Neutrophil (primary cell): Measurements from ENCODE around the gene CDC42BPB.

Experiments used
- H3K27ac ChIP-seq: fragments of 200-600 bp; sonication (generic); 2 replicates; pipeline ENCODE4 v1.5.1; 2016; ENCODE audit warnings: mild to moderate bottlenecking, moderate library complexity
- H3K27me3 ChIP-seq: fragments of 200-600 bp; sonication (generic); 2 replicates; pipeline ENCODE4 v1.6.0; 2016; ENCODE audit warnings: mild to moderate bottlenecking
- H3K36me3 ChIP-seq: fragments of 200-600 bp; sonication (generic); 2 replicates; pipeline ENCODE4 v1.5.1; 2017
- H3K4me1 ChIP-seq, 2 experiments: fragments of 200-600 bp in 1 of 2; sonication (generic) in 1 of 2; 1 replicate in 1 of 2; 2 replicates in 1 of 2; pipeline versions ENCODE4 v1.5.1 to v1.6.1; 2013 to 2016; ENCODE audit warnings: low read depth in 1 of 2, low read length in 1 of 2, mild to moderate bottlenecking in 1 of 2, moderate library complexity in 1 of 2; ENCODE audit not compliant: control insufficient read depth in 1 of 2, insufficient read depth in 1 of 2
- H3K4me3 ChIP-seq, 2 experiments: fragments of 200-600 bp in 1 of 2; sonication (generic) in 1 of 2; 1 replicate in 1 of 2; 2 replicates in 1 of 2; pipeline ENCODE4 v1.5.1; 2013 to 2016; ENCODE audit warnings: low read depth in 1 of 2, low read length in 1 of 2, mild to moderate bottlenecking in 1 of 2, moderate library complexity in 1 of 2
- H3K9me3 ChIP-seq: fragments of 200-600 bp; sonication (generic); 2 replicates; pipeline ENCODE4 v1.5.1; 2016
- CTCF ChIP-seq: fragments of 200-600 bp; sonication (generic); IDR thresholded peaks from 2 replicates; pipeline ENCODE4 v1.5.1; 2016; ENCODE audit warnings: antibody characterized with exemption

Gene CDC42BPB

GRCh38 chr14:103097244-103097993 is 40.1 kb upstream of the CDC42BPB start:
- Histone ChIP-seq H3K27me3 (peaks cover 70% of the 10 kb centered on the region), H3K27ac (no peak overlapping the region), H3K4me3 (no peak overlapping the region), H3K4me1 (no peaks in the 10 kb centered on the region), H3K36me3 (no peaks in the 10 kb centered on the region), H3K9me3 (no peaks in the 10 kb centered on the region)
- no peak for TF ChIP-seq CTCF

- H3K36me3 ChIP-seq = no peaks in the 10 kb centered on the region
- H3K4me1 ChIP-seq = peaks cover 0 to 4% of the 10 kb centered on the region in 2 experiments
- H3K27me3 ChIP-seq = peaks cover 70% of the 10 kb centered on the region
- H3K9me3 ChIP-seq = no peaks in the 10 kb centered on the region
- H3K4me3 ChIP-seq = no peak overlapping the region
- TF ChIP-seq CTCF = no peak
- no peak overlapping the region for H3K27ac ChIP-seq
Observed at GRCh38 chr14:103096387-103096786, 39.0 kb upstream of the CDC42BPB start.

- H3K9me3 ChIP-seq = no peaks in the 10 kb centered on the region
- TF ChIP-seq CTCF = no peak
- H3K36me3 ChIP-seq = no peaks in the 10 kb centered on the region
- H3K27ac ChIP-seq = no peak overlapping the region
- peaks cover 4 to 10% of the 10 kb centered on the region in 2 experiments for H3K4me1 ChIP-seq
- no peak overlapping the region for H3K4me3 ChIP-seq
- peaks cover 70% of the 10 kb centered on the region for H3K27me3 ChIP-seq
Observed at GRCh38 chr14:103095210-103095778, 37.9 kb upstream of the CDC42BPB start.

GRCh38 chr14:103094406-103095209 is 37.3 kb upstream of the CDC42BPB start, which contains the start of gene EXOC3L4:
Gene EXOC3L4 (plus strand): TSS chr14:103094725. CDS start chr14:103100220, 5,495 bp downstream.
- H3K27ac ChIP-seq = no peak within 1 kb of the TSS
- peaks cover 70% of the 10 kb centered on the region for H3K27me3 ChIP-seq
- no peaks in the 10 kb centered on the region for H3K36me3 ChIP-seq
- TF ChIP-seq CTCF = no peak
- no peak within 1 kb of the TSS for H3K4me3 ChIP-seq
- no peaks in the 10 kb centered on the region for H3K9me3 ChIP-seq
- H3K4me1 ChIP-seq = peaks cover 4 to 10% of the 10 kb centered on the region in 2 experiments

GRCh38 chr14:103093856-103094405 is 36.6 kb upstream of the CDC42BPB start:
- Histone ChIP-seq H3K4me1 (peaks cover 4 to 10% of the 10 kb centered on the region in 2 experiments), H3K27ac (no peak overlapping the region)

More at GRCh38 chr14:103093856-103094405, 36.6 kb upstream of the CDC42BPB start:
- no peak overlapping the region for H3K4me3 ChIP-seq
- no peaks in the 10 kb centered on the region for H3K36me3 ChIP-seq
- H3K9me3 ChIP-seq = no peaks in the 10 kb centered on the region
- H3K27me3 ChIP-seq = peaks cover 70% of the 10 kb centered on the region
- TF ChIP-seq CTCF = no peak
